Calu3 (cell line): ENCODE measurements around the gene UBE2J2. TPM values are rescaled to one million over a fixed set of nuclear protein-coding genes. Genes with fewer than 3 reads are reported as not detected.

Experiments used
- BruUV-seq: library from RNA; stranded (reverse); fragments of 400-500 nt; replicated peaks from 2 replicates; lab custom pipeline; 2021; lab: Mats Ljungman, UMichigan
- CTCF ChIA-PET: fragments of 300-600 bp; sonication (Branson Sonifier 250); formaldehyde crosslinking; loops from one replicate; lab custom pipeline; 2022; ENCODE audit warnings: antibody characterized with exemption; lab: Charles Lee
- DNase-seq: peaks from one replicate; pipeline ENCODE4 v3.0.0; 2022
- H3K27ac Mint-ChIP-seq: one replicate; pipeline ENCODE4 v1.8.0; 2022; ENCODE audit warnings: mixed read lengths; ENCODE audit not compliant: unreplicated experiment
- H3K27me3 Mint-ChIP-seq: one replicate; pipeline ENCODE4 v1.8.0; 2022; ENCODE audit warnings: mixed read lengths; ENCODE audit not compliant: unreplicated experiment
- H3K36me3 Mint-ChIP-seq: one replicate; pipeline ENCODE4 v1.8.0; 2022; ENCODE audit warnings: mild to moderate bottlenecking, moderate library complexity, mixed read lengths; ENCODE audit not compliant: insufficient read depth, unreplicated experiment
- H3K4me1 Mint-ChIP-seq: one replicate; pipeline ENCODE4 v1.8.0; 2022; ENCODE audit warnings: mild to moderate bottlenecking, low read depth, mixed read lengths; ENCODE audit not compliant: unreplicated experiment
- H3K4me3 Mint-ChIP-seq: one replicate; pipeline ENCODE4 v1.8.0; 2022; ENCODE audit warnings: mild to moderate bottlenecking, low read depth, moderate library complexity, mixed read lengths; ENCODE audit not compliant: unreplicated experiment
- H3K9me3 Mint-ChIP-seq: one replicate; pipeline ENCODE4 v1.8.0; 2022; ENCODE audit warnings: low read depth, mixed read lengths; ENCODE audit not compliant: unreplicated experiment
- intact Hi-C: fragments of 100-400 bp; cut with micrococcal nuclease; formaldehyde crosslinking; loops from one replicate; pipeline ENCODE4 v1.10.0; 2022; ENCODE audit not compliant: unreplicated experiment
- total RNA-seq: library from RNA; stranded (reverse); gene quantifications from 2 replicates; pipeline ENCODE4 v1.2.3, GENCODE V29; 2022
- TF ChIP-seq, protein P1 (sequence below): fragments of 200-600 bp; IDR thresholded peaks from one replicate; pipeline ENCODE4 v1.8.0; 2022; ENCODE audit warnings: antibody characterized with exemption; ENCODE audit not compliant: unreplicated experiment

UBE2J2 gene
- total RNA-seq, 1 experiment from 2014 or later, result 45.6 TPM

DNA sequence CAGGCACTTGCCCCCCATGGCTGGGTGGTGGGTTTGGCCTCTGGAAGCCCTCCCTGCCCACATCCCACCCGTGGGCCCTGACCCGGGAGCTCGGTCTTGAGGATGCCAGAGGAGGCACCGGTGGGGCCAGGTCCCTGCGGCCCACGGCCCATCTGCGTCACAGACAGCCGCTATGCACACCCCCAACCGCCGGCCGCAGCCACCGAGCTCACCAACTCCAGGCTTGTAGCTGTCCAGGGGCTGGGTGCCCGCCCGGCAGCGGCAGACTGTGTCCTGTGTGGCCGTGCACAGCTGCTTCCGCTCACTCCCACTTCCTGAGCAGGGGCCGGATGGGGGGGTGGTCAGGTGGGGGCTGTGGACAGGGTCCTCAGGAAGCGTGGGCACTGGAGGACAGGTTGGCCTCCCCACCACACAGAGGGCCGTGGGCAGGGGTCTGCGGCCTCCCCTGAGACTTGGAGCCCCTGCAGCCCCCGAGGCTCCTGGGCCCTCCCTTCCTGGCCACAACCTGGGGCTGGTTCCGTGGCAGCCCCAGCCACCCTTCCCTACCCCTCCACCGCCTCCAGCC lies 60.8 kb downstream of the UBE2J2 start:
- DNase-seq, result no peak
- Mint-ChIP-seq H3K4me3 (no peak overlapping the region), H3K4me1 (peaks cover 8% of the 10 kb centered on the region), H3K36me3 (peaks cover 22% of the 10 kb centered on the region), H3K27me3 (peaks cover 11% of the 10 kb centered on the region), H3K9me3 (no peaks in the 10 kb centered on the region), H3K27ac (no peak overlapping the region)
- BruUV-seq, result no TSS peak
- CTCF ChIA-PET, result no interaction called here
- intact Hi-C loops, result no loop called here
- TF ChIP-seq, protein P1, sequence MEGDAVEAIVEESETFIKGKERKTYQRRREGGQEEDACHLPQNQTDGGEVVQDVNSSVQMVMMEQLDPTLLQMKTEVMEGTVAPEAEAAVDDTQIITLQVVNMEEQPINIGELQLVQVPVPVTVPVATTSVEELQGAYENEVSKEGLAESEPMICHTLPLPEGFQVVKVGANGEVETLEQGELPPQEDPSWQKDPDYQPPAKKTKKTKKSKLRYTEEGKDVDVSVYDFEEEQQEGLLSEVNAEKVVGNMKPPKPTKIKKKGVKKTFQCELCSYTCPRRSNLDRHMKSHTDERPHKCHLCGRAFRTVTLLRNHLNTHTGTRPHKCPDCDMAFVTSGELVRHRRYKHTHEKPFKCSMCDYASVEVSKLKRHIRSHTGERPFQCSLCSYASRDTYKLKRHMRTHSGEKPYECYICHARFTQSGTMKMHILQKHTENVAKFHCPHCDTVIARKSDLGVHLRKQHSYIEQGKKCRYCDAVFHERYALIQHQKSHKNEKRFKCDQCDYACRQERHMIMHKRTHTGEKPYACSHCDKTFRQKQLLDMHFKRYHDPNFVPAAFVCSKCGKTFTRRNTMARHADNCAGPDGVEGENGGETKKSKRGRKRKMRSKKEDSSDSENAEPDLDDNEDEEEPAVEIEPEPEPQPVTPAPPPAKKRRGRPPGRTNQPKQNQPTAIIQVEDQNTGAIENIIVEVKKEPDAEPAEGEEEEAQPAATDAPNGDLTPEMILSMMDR, result no peak

DNA sequence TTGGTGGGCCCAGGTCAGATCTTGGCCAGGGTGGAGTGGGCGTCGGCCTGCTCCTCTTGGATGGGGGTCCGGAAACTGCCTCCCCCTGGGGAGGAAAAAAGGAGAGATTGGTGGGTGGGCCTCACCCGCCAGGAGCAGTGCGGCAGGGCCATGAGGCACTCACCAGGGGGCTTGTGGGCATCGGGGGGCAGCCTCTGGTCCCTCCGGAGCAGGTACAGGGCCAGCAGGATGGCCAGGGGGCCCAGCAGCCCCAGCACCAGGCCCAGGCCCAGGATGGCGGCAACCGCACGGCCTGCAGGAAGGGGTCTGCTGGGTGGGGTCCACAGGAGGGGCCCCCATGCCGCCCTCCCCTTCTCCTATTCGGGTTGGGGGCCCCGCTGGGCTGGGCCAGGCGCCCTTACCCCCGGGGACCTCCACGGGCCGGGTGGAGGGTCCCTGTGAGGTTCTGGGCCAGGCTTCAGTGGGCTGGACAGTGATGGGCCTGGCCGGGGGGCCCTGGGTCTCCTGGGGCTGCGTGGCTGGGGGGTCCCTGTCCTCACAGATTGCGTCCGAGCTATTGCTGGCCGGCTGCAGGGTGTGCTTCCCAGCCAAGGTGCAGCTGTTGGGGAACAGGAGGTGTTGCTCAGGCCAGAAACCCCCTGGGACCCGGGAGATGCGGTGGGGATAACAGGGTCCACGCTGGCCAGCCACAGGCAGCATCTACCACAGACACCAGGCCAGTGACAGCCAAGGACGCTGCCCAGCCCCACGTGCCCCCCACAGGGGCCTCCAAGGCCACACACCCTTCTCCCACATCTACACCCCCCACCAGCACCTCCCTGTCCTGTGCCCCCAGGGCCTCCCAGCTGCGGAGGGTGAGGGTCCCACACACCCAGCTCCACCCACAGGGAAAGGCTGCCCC lies 61.9 kb downstream of the UBE2J2 start:
- TF ChIP-seq, protein P1, result no peak
- no peak for DNase-seq
- Mint-ChIP-seq H3K4me1 (peaks cover 8% of the 10 kb centered on the region), H3K27ac (no peak overlapping the region), H3K36me3 (peaks cover 18% of the 10 kb centered on the region), H3K27me3 (peaks cover 13% of the 10 kb centered on the region), H3K9me3 (no peaks in the 10 kb centered on the region), H3K4me3 (no peak overlapping the region)
- intact Hi-C loops, result no loop called here
- no TSS peak for BruUV-seq
- CTCF ChIA-PET, result no interaction called here

DNA sequence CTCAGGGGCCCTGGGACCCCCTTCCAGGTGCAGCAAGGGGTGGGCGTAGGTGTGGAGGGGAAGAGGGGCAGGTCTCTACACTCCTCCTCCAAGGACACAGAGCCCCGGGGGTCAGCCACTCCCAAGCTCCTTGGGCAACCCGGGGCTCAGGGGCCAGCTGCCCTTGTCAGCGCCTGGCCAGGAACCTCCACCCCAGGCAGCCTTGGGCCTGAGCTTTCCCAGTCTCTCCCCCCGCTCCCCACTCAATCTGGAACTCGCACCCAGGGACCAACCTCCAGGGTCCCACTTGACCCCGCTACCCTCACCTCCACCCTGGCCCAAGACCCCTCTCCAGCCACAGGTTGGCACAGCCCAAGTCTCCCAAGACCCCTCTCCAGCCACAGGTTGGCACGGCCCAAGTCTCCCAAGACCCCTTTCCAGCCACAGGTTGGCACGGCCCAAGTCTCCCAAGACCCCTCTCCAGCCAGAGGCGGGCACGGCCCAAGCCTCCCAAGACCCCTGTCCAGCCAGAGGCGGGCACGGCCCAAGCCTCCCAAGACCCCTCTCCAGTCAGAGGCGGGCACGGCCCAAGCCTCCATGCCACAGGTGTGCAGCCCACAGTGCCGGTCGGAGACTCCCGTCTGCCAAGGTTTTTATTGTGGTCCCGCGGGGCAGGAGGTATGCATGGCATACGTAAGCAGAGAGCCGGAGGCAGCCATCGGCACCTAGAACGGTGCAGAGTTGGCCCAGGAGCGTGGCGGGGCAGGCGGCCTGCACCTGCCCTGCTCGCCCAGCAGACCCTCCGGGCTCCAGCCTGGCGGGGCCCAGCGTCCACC lies 62.7 kb downstream of the UBE2J2 start:
- BruUV-seq, result no TSS peak
- Mint-ChIP-seq H3K36me3 (peaks cover 9% of the 10 kb centered on the region), H3K4me3 (no peak overlapping the region), H3K27ac (no peak overlapping the region), H3K27me3 (peaks cover 13% of the 10 kb centered on the region), H3K4me1 (peaks cover 8% of the 10 kb centered on the region), H3K9me3 (no peaks in the 10 kb centered on the region)
- CTCF ChIA-PET, result no interaction called here
- intact Hi-C loops, result no loop called here
- no peak for DNase-seq
- TF ChIP-seq, protein P1, result no peak

DNA sequence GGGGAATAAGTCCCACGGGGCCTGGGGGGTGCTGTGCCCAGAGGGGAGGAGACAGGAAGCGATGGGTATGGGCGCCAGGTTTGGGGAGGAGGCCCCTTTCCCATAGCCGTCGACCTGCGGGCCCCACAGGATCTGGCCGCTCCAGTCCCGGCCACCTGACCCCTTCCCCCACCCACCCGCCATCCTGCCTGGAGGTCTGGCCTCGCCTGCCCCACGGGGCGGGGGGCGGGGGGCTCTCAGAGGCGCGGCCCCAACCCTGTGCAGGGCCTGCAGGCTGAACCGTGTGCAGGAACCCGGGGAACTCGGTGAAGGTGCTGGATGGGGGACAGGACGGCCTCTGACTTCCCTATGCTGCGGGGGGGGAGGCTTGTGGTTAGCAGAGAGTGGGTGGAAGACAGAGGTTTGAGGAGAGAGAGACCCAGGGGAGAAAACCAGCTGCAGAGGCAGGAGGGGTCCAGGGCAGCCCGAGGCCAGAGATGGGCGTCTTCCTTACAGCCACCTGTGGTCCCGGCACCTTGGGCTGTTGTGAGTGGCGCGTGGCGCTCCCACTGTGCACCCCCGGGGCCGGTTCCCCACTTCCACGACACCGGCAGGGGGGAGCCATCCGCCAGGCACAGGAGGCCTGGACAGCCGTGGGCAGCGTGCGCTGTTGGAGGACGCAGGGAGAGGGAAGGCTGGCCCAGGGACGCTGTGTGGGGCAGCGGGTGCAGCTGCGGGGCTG lies 64.8 kb downstream of the UBE2J2 start:
- BruUV-seq, result no TSS peak
- H3K27me3 Mint-ChIP-seq, result peaks cover 15% of the 10 kb centered on the region
- no peaks in the 10 kb centered on the region for H3K9me3 Mint-ChIP-seq
- peaks cover 8% of the 10 kb centered on the region for H3K4me1 Mint-ChIP-seq
- no peak for DNase-seq
- H3K27ac Mint-ChIP-seq, result no peak overlapping the region
- intact Hi-C loops, result no loop called here
- no peaks in the 10 kb centered on the region for H3K36me3 Mint-ChIP-seq
- CTCF ChIA-PET, result no interaction called here
- peak overlapping the region; percentile 45 for H3K4me3 Mint-ChIP-seq
- TF ChIP-seq, protein P1, result no peak
